H1 (cell line): ENCODE measurements around the gene RRAS. TPM values are rescaled to one million over a fixed set of nuclear protein-coding genes. Genes with fewer than 3 reads are reported as not detected.

Experiments
- EZH2 ChIP-seq: fragments of 200-600 bp; sonication (generic); IDR thresholded peaks from 2 replicates; pipeline ENCODE4 v1.7.1; 2012; ENCODE audit warnings: low read depth, mild to moderate bottlenecking, moderate library complexity, low read length, inconsistent platforms; ENCODE audit not compliant: severe bottlenecking
- KDM5A ChIP-seq: fragments of 200-600 bp; IDR thresholded peaks from 2 replicates; pipeline ENCODE4 v1.7.1; 2012; ENCODE audit warnings: mild to moderate bottlenecking, low read length, inconsistent platforms, mixed read lengths
- polyA plus RNA-seq, 7 experiments: library from polyadenylated mRNA; depleted of rRNA in 3 of 7; stranded (reverse) in 5 of 7; unstranded in 2 of 7; fragments of >200 nt in 5 of 7; fragments of 200-250 nt in 2 of 7; gene quantifications; 1 replicate in 5 of 7; 2 replicates in 1 of 7; 4 replicates in 1 of 7; pipeline versions ENCODE4 v1.2.1 to v1.2.3, GENCODE V29; 2011 to 2013; ENCODE audit warnings: missing spikeins in 2 of 7, mixed read lengths in 2 of 7
- total RNA-seq: library from RNA; stranded (reverse); fragmentation: NEBNext Ultra II Directional; extraction: Animal tissue kit (Norgen Biotek cat#: 25700); gene quantifications from 2 replicates; pipeline ENCODE4 v1.2.1, GENCODE V29; 2021

The RRAS gene
- total and polyA plus RNA-seq, 2 of the 8 experiments (the other 6 are each of a cell fraction or from before 2014, with no cell fraction given): 17.7 to 49.1 TPM

DNA sequence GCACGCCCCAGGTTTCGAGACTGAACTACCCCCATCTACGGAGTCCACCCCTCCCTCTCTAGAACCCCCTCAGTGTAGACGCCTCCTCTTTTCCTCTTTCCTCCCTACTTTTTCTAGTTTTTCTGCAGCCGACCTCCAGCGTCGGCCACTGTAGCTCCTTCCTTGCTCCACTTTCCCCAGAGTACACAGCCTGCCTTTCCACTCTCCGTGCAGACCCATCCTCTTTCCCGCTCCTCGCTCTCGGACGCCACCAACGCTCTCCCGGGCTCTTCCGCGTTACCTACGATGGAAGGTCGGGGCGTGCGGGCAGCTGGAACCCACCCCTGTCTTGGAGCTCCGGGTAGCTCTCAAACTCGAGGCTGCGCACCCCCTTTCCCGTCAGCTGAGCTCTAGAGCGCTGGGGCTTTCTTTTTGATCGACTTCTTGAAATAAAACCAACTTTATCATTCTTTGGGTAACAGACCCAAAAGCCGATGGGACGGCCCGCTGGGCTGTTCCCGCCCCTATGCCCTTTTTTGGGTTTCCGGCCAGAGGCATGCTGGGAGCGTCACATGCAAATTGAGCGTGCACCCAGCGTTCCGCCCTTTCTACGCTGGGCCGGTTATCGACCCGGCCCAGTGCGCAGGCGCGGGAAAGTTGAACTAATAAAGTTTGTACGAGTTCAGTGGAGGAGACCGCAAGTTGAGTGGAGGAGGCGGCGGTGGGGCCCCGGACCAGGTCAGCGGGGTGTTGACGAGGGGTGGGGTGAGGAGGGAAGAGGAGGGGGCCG is 25.6 kb upstream of the RRAS start, which contains the start of the genes BCL2L12 and IRF3 (continued):
- TF ChIP-seq EZH2 (no peak), KDM5A (no peak)
- TF ChIP-seq, all 59 proteins: peak for 17
